Activated T-helper 1 cell treated with anti-CD3 and anti-CD28 coated beads, Interleukin-2, amount 50 U/mL, for 16 hours (primary cell): ENCODE measurements around the gene HIBCH.
"Not testable (repeated sequence)": the region's sequence is repeated elsewhere in the genome, so short reads cannot be mapped to it uniquely, and the experiment has no call there.

Source experiments
- DNase-seq, 2 donors: peaks; one replicate each; pipeline ENCODE4 v3.0.0-alpha.2; 2020; ENCODE audit warnings: low read depth in 1 of 2, low spot score in 1 of 2

Gene HIBCH

DNA sequence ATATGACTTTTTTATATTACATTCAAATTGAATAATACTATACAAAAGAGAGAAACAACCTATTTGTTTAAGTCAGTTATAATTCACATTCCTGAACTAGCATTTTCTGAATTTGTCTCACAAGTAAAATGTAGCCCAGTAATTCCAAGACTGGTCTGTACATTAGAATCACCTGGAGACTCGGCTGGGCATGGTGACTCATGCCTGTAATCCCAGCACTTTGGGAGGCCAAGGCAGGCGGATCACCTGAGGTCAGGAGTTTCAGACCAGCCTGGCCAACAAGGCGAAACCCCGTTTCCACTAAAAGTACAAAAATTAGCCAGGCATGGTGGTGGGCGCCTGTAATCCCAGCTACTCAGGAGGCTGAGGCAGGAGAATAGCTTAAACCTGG is 7.0 kb downstream of the HIBCH start:
- DNase-seq, result not testable (repeated sequence)

DNA sequence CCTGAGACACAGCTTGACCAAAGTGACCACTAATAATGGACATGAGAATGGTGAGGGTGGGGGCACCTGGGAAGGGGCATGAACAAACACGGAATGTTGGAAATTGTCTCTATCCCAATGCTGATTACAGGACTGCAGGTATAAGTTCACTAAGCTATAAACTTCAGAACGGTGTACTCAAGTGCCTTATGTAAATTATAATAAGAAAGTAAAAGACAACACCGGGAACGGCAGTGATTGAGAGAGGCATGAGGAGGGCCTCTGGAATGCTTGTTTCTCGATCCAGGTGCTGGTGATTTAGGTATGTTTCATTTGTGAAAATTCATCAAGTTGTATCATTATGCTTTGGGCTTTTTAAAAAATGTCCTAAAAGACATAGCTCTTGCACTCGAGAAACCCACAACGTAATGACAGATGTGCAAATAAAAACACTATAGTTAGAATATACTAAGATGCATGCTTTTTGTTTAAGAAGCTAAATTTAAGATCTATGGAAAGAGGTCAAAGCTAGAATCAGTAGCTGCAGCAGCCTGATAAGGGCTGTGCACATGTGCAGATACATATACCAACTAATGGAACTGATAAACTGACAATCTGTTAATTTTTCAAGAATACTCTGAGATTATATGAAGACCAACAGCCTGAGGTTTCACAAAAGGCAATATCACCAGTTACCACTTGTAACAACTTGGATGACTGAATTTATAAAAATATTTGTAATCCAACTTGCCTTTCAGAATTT is 7.6 kb downstream of the HIBCH start:
- no peak for DNase-seq

DNA sequence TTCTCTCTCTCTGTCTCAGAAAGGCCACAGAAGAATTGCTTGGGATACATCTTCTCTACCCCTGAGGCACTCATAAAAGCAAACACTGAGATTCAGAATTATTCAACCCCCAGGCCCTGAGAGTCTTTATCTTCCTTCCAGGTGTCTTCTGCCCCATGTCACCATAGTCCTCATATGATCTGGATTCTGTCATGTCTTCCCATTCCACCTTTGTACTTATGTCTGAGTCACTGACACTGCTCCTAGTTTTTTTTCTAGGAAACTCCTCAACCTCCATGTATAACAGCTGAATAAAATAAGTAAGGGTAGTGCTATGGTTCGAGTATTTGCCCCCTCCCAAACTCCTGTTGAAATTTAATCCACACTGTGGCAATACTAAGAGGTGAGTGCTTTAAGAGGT is 11.6 kb downstream of the HIBCH start:
- DNase-seq, result no peak

DNA sequence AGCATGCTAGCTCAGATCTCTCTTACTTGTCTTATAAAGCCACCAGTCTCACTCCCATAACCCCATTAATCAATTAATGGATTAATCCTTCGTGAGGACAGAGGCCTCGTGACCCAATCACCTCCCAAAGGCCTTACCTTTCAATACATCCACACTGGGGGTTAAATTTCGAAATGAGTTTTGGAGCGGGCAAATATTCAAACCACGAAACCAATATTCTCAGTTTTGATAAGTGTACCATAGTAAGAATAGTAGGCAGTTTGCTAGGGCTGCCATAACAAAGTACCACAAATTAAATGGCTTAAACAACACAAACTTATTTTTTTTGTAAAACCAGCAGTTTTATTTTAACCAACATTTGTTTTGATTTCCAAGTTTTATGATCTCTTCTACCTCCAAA is 15.2 kb downstream of the HIBCH start:
- DNase-seq, result no peak

DNA sequence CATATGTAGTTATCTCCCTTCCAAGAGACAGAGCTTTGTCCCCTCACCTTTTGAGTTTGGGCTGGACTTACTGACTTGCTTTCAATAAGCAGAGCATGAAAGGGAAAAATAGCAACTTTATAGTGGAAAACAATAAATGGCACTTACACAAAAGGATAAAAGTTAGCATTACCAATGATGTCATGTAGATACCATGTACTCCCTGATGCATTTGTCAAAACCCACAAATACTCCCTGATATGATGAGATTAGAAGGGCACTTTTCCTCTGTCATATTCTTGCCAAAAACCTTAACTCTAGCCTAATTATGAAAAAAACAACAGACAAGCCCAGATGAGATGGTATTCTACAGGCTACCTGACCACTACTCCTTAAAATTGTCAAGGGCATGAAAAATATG is 16.0 kb downstream of the HIBCH start:
- no peak for DNase-seq

DNA sequence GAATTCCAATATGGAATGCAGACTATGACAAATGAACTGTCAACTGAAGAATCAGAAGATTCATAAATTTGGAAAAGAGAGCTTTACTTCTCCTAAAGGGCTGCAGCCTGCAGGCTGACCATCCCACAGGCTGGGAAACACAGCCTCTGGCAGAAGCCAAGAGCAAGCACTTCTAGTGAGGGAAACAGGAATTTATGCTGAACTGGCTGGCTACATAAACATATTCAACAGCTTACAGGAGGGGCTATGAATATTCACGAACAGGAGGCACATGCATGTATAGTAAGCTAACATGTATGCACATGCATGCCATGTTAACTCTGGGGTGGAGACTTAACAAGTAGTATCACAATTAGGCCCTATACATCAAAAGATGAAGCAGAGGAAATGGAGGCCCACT is 17.6 kb downstream of the HIBCH start:
- DNase-seq, result no peak

DNA sequence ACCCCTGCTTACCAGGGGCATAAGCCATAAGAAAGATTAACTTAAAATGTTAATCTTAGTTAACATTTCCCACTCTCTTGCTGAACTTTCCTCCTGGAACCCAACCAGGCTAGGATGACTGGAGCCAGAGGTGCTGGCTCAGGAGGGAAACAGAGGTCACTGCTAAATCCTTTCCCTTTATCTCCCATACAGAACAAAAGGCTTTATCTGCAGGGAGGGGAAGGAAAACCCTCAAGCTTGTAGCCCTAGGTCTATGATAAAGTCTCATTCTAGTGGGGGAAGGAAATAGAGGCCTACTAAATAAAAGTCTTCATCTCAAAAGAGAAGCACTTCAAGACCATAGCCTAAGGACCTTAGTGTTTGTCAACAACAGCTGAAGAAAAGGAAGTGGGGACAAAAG is 18.6 kb downstream of the HIBCH start:
- DNase-seq, result no peak

DNA sequence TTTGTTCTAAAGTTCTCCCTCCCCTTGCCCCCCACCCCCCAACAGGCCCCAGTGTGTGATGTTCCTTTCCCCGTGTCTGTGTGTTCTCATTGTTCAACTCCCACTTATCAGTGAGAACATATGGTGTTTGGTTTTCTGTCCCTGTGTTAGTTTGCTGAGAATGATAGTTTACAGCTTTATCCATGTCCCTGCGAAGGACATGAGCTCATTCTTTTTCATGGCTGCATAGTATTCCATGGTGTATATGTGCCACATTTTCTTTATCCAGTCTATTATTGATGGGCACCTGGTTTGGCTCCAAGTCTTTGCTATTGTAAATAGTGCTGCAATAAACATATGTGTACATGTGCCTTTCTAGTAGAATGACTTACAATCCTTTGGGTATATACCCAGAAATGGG is 21.7 kb downstream of the HIBCH start:
- not testable (repeated sequence) for DNase-seq

DNA sequence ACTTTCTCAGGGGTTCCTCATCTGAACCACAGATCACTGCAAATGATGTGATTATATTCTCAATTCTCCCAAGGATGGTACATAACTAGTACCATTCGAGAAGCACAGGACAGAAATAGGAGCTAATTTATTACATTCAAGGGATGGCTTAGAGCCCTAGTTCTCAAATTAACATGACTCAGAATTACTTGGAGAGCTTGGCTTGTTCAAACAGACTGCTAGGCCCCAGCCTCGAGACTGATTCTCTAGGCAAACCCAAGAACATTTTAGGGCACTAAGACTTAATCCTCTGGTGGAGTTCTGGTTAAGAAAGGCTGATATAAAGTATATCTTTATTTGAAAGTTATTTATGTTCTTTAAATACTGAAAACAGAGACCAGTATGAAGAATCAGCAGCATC is 35.8 kb downstream of the HIBCH start:
- DNase-seq, result no peak

DNA sequence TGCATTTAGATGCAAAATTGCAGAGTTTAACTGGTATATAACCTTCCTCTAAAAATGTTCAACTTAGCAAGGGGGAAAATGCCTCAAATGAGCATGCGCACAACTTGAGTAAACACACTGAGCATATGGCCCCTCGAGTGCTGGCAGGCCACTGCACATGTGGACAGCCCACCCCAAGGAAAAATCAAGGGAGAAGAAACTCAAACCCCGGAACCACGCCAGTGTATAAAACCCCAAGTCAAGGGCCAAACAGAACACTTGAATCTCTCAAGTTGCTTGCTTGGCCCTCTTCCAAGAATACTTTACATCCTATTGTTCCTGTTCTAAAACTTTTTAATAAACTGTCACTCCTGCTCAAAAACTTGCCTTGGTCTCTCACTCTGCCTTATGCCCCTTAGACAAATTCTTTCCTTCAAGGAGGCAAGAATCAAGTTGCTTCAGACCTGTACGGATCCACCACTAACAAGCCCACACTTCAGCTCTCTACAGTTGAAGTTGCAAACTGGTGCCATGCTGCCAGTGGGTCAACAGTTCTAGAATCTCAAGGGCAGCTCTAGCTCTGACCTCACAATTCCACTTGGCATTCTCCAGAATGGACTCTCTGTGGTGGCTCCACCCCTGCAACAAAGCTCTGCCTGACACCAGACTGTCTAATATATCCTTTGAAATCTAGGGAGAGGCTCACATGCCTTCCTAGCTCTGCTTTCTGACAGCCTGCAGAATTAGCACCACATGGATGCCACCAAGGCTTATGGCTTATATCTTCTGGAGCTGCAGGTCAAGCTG is 38.9 kb downstream of the HIBCH start:
- DNase-seq, result no peak

DNA sequence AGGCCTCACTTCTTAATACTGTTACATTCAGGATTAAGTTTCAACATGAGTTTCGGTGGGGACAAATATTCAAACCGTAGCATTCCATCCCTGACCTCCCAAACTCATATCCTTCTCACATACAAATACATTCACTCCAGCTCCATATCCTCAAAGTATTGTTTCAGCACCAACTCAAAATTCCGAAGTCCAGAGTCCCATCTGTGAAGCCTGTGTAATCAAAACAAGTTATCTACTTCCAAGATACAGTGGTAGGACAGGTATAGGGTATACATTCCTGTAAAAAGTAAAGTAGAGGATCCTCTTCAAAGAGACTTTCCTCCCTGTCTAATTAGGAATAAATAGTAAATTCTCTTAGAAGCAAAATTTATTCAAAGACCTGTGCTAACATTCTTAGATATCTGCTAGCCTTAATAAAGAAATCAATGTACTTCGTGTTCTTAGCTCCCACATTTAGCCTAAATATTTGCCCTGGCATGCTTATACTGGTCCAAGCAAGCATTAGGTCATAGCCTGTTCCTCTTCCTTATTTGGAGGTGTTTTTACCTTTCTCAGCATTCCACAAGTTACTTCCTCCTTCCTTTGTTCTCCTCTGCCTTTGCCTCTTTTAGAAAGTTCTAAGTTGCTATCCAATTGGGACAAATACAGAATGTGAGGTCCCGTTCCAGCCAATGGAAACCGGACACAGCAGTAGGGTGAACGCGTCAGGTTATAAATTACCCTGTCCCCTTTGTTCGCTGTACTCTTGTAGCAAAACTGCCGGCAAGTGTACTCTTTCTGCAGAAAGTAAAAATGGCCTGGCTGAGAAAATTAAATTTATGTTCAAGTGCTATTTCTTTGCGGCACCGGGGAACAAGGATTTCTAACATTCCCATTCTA is 40.1 kb downstream of the HIBCH start:
- DNase-seq, result not testable (repeated sequence)

DNA sequence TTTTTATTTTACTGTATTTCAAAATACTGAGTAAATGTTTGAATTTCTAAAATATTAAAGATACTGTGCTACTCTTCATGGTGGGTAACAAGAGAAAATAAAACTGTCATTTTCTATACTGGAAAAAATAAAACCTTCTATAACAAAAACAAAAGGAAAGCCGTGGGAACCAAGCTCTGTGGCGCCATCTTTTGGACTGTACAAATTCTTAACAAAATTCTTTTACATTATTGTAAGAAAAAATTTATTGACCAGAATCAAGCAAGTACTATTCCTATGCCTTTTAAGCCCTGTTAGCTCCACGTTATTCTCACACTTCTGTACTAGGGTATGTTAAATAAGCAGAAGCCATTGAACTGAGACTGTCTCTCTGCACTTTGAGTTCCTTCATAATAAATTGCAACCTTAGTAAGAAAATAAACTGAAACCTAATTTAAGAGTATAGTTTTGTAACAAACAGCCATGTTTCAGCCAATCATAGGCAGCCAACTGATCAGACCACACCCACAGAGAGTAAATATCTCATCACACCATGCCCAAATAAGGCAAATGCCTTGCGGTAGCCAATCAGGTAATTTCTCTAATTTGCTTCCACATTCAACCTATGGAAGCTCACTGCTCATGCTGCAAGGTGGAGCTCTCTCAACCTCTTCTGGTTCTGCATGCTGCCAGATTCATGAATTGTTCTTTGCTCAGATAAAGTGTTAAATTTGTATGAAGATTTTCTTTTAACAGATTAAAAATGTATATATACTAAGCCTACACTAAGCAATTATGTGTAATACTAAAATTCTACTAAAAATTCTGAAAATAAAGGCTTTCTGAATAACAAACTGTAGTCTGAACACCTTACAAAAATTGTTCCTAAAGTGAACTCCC is 42.2 kb downstream of the HIBCH start:
- DNase-seq, result no peak

DNA sequence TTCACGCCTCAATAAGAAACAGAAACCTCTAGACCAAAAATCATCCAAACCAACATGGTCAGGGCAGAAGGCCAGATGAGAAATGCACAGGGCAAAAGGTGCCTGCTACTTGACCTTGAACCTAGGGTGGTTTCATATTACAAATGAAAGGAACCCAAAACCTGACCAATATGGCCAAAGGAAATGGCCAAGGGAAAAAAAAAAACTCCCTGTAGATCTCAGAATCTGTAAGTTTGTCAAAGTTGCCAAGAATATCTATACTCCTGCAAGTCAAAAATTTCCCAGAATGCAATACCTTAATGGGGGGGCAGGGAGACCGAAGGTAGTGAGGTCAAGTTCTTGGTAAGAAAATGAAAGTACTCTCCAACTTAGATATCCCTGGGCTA is 47.2 kb downstream of the HIBCH start:
- no peak for DNase-seq

DNA sequence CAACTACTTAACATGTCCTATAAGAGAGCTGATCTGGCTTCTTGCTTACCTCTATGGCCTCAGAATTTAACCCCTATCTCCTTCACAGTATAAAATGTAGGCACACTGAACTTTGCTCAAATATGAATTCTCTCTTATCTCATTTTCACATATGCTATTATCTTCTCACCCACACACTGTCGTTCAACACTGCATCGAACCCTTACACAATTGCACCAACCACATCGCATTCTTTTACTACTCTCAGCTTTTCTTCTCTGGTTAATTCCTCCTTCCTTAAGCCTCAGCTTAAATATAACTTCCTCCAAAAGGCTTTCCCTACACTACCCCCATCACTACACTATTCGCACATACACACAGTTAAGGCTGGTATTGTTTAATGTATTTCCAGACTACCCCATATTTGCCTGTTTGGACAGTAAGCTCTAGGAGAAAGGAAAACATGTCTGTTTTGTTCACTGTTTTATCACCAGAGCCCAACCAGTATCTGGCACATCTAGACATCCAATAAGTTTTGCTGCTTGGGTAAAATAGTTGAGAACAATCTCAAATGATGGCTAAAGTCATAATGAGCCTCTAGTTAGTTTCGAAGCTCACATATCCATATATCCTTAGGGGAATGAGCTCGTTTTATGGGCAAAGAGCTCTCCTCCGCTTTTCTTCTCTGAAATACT is 47.7 kb downstream of the HIBCH start:
- no peak for DNase-seq

DNA sequence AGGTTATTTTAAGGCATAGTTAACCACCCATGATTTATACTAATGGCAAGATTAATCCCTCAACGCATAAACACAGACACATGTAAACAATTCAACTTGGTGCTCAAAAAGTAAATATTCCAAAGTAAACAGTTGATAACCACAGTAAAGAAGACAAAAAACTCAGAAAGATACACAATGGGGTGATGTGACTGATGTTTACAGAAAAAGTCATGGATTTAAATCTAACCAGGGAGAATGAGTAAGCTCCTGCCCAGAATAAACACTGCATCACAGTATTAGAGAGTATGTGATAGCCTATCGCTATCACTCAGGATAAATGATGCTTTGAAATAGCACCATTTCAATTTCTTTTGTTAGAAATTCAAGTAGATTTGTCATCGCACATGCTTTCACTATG is 49.3 kb downstream of the HIBCH start:
- DNase-seq, result no peak

DNA sequence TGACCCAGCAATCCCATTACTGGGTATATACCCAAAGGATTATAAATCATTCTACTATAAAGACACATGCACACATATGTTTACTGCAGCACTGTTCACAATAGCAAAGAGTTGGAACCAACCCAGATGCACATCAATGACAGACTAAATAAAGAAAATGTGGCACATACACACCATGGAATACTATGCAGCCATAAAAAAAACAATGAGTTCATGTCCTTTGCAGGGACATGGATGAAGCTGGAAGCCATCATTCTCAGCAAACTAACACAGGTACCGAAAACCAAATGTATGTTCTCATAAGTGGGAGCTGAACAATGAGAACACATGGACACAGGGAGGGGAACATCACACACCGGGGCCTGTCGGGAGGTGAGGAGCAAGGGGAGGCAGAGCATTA is 49.9 kb downstream of the HIBCH start:
- not testable (repeated sequence) for DNase-seq

DNA sequence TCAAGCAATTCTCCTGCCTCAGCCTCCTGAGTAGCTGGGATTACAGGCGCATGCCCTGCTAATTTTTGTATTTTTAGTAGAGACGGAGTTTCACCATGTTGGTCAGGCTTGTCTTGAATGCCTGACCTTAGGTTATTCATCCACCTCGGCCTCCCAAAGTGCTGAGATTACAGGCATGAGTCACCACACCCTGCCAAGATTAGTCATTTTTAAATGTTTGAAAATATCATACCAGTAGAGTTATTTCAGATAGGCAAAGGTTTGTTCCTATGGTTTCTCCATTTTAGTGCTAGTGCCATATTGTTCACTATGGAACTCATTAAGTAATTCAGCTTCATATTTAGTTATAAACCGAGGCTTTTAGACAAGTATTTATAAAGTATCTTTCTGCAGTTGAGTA is 52.3 kb downstream of the HIBCH start:
- no peak for DNase-seq

DNA sequence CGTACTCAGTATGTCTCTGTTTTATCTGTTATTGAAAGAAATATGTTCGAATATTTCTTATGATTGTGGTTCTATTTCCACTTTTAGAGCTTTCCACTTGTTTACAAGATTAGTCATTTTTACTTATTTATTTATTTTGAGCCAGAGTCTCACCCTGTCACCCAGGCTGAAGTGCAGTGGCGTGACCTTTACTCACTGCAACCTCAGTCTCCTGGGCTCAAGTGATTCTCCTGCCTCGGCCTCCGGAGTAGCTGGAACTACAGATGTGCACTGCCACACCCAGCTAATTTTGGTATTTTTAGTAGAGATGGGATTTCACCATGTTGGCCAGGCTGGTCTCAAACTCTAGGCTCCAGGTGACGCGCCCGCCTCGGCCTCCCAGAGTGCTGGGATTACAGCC is 53.3 kb downstream of the HIBCH start:
- no peak for DNase-seq

DNA sequence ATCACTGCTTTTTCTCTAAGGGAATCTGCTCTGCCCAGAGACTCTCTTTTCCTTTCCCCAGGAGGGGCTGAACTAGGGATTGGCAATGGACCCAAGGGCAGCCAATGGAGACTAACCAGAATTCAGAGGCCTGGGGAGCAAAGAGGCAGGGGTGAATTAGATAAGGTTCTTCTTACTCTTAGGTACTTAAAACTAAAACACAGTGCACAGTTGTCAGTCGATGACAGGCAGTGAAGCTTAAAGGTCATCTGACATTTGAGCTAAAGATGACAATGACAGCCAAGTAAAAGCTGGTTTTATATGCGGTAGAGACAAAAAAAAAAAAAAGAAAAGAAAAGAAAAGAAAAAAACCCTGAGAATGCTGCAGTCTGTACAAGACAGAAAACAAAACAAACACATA is 57.8 kb downstream of the HIBCH start:
- no peak for DNase-seq

DNA sequence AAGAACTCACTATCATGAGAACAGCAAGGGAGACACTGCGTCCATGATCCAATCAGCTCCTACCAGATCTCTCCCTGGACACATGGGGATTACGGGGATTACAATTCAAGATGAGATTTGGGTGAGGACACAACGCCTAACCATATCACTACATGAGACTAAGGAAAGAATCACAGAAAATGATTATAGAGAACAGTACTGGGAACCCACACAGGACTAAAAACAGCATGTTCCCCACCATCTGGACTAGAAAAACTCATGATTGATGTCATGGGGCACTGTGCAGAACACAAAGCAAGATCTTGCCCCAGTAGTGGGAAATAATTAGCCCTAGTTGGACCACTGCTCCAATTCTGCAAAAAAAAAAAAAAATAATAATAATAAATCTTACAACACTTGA is 63.5 kb downstream of the HIBCH start:
- no peak for DNase-seq
